HEK293 (cell line): ENCODE data around the gene PRRC2B.

Source experiments
- BCL11A ChIP-seq: fragments of 450-650 bp; formaldehyde crosslinking; IDR thresholded peaks from 2 replicates; pipeline ENCODE4 v1.5.1; 2016; ENCODE audit warnings: low read depth, missing biosample characterization, missing genetic modification characterization
- KLF17 ChIP-seq: fragments of 450-650 bp; formaldehyde crosslinking; IDR thresholded peaks from 2 replicates; pipeline ENCODE4 v1.5.1; 2016; ENCODE audit warnings: missing biosample characterization, missing genetic modification characterization
- KLF7 ChIP-seq: fragments of 450-650 bp; formaldehyde crosslinking; IDR thresholded peaks from 2 replicates; pipeline ENCODE4 v1.5.1; 2016; ENCODE audit warnings: missing biosample characterization, missing genetic modification characterization, borderline replicate concordance
- KLF8 ChIP-seq: fragments of 450-650 bp; formaldehyde crosslinking; IDR thresholded peaks from 2 replicates; pipeline ENCODE4 v1.5.1; 2016; ENCODE audit warnings: missing biosample characterization, missing genetic modification characterization
- PRDM10 ChIP-seq: fragments of 450-650 bp; formaldehyde crosslinking; IDR thresholded peaks from 2 replicates; pipeline ENCODE4 v1.5.1; 2016; ENCODE audit warnings: missing biosample characterization, missing genetic modification characterization
- SALL2 ChIP-seq: fragments of 450-650 bp; formaldehyde crosslinking; IDR thresholded peaks from 2 replicates; pipeline ENCODE4 v1.5.0; 2017; ENCODE audit warnings: missing biosample characterization, mild to moderate bottlenecking, missing genetic modification characterization, borderline replicate concordance
- SP2 ChIP-seq: fragments of 450-650 bp; formaldehyde crosslinking; IDR thresholded peaks from 2 replicates; pipeline ENCODE4 v1.5.1; 2016; ENCODE audit warnings: missing biosample characterization, missing genetic modification characterization
- SP7 ChIP-seq: fragments of 450-650 bp; formaldehyde crosslinking; IDR thresholded peaks from 2 replicates; pipeline ENCODE4 v1.5.1; 2016; ENCODE audit warnings: missing biosample characterization, missing genetic modification characterization
- WT1 ChIP-seq: fragments of 450-650 bp; formaldehyde crosslinking; IDR thresholded peaks from 2 replicates; pipeline ENCODE4 v1.5.1; 2016; ENCODE audit warnings: missing biosample characterization, missing genetic modification characterization
- ZBTB17 ChIP-seq: fragments of 450-650 bp; formaldehyde crosslinking; IDR thresholded peaks from 2 replicates; pipeline ENCODE4 v1.5.1; 2016; ENCODE audit warnings: missing biosample characterization, missing genetic modification characterization
- ZBTB6 ChIP-seq: fragments of 450-650 bp; formaldehyde crosslinking; IDR thresholded peaks from 2 replicates; pipeline ENCODE4 v1.5.1; 2017; ENCODE audit warnings: missing biosample characterization, missing genetic modification characterization
- ZNF2 ChIP-seq: fragments of 450-650 bp; formaldehyde crosslinking; IDR thresholded peaks from 2 replicates; pipeline ENCODE4 v1.5.1; 2016; ENCODE audit warnings: missing biosample characterization, missing genetic modification characterization
- ZNF202 ChIP-seq: fragments of 450-650 bp; formaldehyde crosslinking; IDR thresholded peaks from 2 replicates; pipeline ENCODE4 v1.5.1; 2016; ENCODE audit warnings: missing biosample characterization, missing genetic modification characterization, borderline replicate concordance
- ZNF341 ChIP-seq: fragments of 450-650 bp; formaldehyde crosslinking; IDR thresholded peaks from 2 replicates; pipeline ENCODE4; 2016; ENCODE audit warnings: low read depth, missing biosample characterization, missing genetic modification characterization
- ZNF391 ChIP-seq: fragments of 450-650 bp; formaldehyde crosslinking; IDR thresholded peaks from 2 replicates; pipeline ENCODE4 v1.5.1; 2016; ENCODE audit warnings: low read depth, missing biosample characterization, missing genetic modification characterization, borderline replicate concordance
- ZNF426 ChIP-seq: fragments of 450-650 bp; formaldehyde crosslinking; IDR thresholded peaks from 2 replicates; pipeline ENCODE4 v1.5.1; 2017; ENCODE audit warnings: missing biosample characterization, missing genetic modification characterization, mild to moderate bottlenecking, inconsistent platforms, moderate library complexity
- ZNF561 ChIP-seq: fragments of 450-650 bp; IDR thresholded peaks from 2 replicates; pipeline ENCODE4 v1.5.1; 2018; ENCODE audit warnings: missing biosample characterization, missing genetic modification characterization, borderline replicate concordance
- ZNF580 ChIP-seq: fragments of 450-650 bp; formaldehyde crosslinking; IDR thresholded peaks from 2 replicates; pipeline ENCODE4 v1.5.1; 2016; ENCODE audit warnings: missing biosample characterization, missing genetic modification characterization
- ZNF660 ChIP-seq: fragments of 450-650 bp; IDR thresholded peaks from 2 replicates; pipeline ENCODE4 v1.5.1; 2018; ENCODE audit warnings: missing biosample characterization, mild to moderate bottlenecking, missing genetic modification characterization
- ZNF776 ChIP-seq: fragments of 450-650 bp; formaldehyde crosslinking; IDR thresholded peaks from 2 replicates; pipeline ENCODE4 v1.5.0; 2017; ENCODE audit warnings: missing biosample characterization, missing genetic modification characterization, borderline replicate concordance
- ZSCAN16 ChIP-seq: fragments of 450-650 bp; formaldehyde crosslinking; IDR thresholded peaks from 2 replicates; pipeline ENCODE4 v1.5.1; 2016; ENCODE audit warnings: missing biosample characterization, missing genetic modification characterization
- ZXDB ChIP-seq: fragments of 450-650 bp; formaldehyde crosslinking; IDR thresholded peaks from 2 replicates; pipeline ENCODE4 v1.5.1; 2016; ENCODE audit warnings: missing biosample characterization, missing genetic modification characterization
- TF ChIP-seq, protein P1 (sequence below): fragments of 450-650 bp; formaldehyde crosslinking; IDR thresholded peaks from 2 replicates; pipeline ENCODE4 v1.5.1; 2016; ENCODE audit warnings: missing biosample characterization, missing genetic modification characterization
- TF ChIP-seq, protein P2 (sequence below): fragments of 450-650 bp; formaldehyde crosslinking; optimal IDR thresholded peaks from 2 replicates; pipeline ENCODE3; 2016; ENCODE audit warnings: missing biosample characterization, mild to moderate bottlenecking, missing genetic modification characterization
- TF ChIP-seq, protein P3 (sequence below): fragments of 450-650 bp; formaldehyde crosslinking; IDR thresholded peaks from 2 replicates; pipeline ENCODE4 v1.5.1; 2016; ENCODE audit warnings: missing biosample characterization, missing genetic modification characterization

Gene PRRC2B

GRCh38 chr9:131349881-131350563, 43.9 kb upstream of the PRRC2B start (continued):
- peak; percentile 67 for TF ChIP-seq KLF17 (tag by site-specific recombination)
- TF ChIP-seq ZNF2 (tag by site-specific recombination): peak; percentile 80
- TF ChIP-seq ZBTB17 (tag by site-specific recombination): peak; percentile 84
- TF ChIP-seq ZNF561 (tag by site-specific recombination): peak; percentile 75; the same call in 1 of the 2 replicates
- peak; percentile 100 for TF ChIP-seq ZNF341
- TF ChIP-seq ZBTB6: peak; percentile 95
- no peak for TF ChIP-seq KLF7 (tag by site-specific recombination)
- TF ChIP-seq ZNF202 (tag by site-specific recombination): no peak
- TF ChIP-seq SP7 (tag by site-specific recombination): peak; percentile 67
- peak; percentile 56 for TF ChIP-seq PRDM10
- TF ChIP-seq ZNF580: no peak
- no peak for TF ChIP-seq SALL2 (tag by site-specific recombination)
- 0 out of 2 replicates have a peak, but pooled peaks have one; percentile 8 for TF ChIP-seq ZXDB (tag by site-specific recombination)
- TF ChIP-seq ZNF426 (tag by site-specific recombination): no peak
- TF ChIP-seq WT1 (tag by site-specific recombination): no peak
- TF ChIP-seq ZSCAN16: peak; percentile 49; the same call in 1 of the 2 replicates
- TF ChIP-seq ZNF391 (tag by site-specific recombination): peak; percentile 24; the same call in 1 of the 2 replicates
- TF ChIP-seq, protein P1, sequence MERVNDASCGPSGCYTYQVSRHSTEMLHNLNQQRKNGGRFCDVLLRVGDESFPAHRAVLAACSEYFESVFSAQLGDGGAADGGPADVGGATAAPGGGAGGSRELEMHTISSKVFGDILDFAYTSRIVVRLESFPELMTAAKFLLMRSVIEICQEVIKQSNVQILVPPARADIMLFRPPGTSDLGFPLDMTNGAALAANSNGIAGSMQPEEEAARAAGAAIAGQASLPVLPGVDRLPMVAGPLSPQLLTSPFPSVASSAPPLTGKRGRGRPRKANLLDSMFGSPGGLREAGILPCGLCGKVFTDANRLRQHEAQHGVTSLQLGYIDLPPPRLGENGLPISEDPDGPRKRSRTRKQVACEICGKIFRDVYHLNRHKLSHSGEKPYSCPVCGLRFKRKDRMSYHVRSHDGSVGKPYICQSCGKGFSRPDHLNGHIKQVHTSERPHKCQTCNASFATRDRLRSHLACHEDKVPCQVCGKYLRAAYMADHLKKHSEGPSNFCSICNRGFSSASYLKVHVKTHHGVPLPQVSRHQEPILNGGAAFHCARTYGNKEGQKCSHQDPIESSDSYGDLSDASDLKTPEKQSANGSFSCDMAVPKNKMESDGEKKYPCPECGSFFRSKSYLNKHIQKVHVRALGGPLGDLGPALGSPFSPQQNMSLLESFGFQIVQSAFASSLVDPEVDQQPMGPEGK (tag by site-specific recombination): peak; percentile 97
- no peak for TF ChIP-seq ZNF776 (tag by site-specific recombination)
- TF ChIP-seq SP2 (tag by site-specific recombination): peak; percentile 18; the same call in 1 of the 2 replicates
- TF ChIP-seq KLF8: peak; percentile 25; the same call in 1 of the 2 replicates
- peak; percentile 60; the same call in 1 of the 2 replicates for TF ChIP-seq ZNF660 (tag by site-specific recombination)
- TF ChIP-seq, protein P2, sequence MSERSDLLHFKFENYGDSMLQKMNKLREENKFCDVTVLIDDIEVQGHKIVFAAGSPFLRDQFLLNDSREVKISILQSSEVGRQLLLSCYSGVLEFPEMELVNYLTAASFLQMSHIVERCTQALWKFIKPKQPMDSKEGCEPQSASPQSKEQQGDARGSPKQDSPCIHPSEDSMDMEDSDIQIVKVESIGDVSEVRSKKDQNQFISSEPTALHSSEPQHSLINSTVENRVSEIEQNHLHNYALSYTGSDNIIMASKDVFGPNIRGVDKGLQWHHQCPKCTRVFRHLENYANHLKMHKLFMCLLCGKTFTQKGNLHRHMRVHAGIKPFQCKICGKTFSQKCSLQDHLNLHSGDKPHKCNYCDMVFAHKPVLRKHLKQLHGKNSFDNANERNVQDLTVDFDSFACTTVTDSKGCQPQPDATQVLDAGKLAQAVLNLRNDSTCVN (tag by site-specific recombination): peak; percentile 29
- peak; percentile 48 for TF ChIP-seq BCL11A (tag by site-specific recombination)
- TF ChIP-seq, protein P3, sequence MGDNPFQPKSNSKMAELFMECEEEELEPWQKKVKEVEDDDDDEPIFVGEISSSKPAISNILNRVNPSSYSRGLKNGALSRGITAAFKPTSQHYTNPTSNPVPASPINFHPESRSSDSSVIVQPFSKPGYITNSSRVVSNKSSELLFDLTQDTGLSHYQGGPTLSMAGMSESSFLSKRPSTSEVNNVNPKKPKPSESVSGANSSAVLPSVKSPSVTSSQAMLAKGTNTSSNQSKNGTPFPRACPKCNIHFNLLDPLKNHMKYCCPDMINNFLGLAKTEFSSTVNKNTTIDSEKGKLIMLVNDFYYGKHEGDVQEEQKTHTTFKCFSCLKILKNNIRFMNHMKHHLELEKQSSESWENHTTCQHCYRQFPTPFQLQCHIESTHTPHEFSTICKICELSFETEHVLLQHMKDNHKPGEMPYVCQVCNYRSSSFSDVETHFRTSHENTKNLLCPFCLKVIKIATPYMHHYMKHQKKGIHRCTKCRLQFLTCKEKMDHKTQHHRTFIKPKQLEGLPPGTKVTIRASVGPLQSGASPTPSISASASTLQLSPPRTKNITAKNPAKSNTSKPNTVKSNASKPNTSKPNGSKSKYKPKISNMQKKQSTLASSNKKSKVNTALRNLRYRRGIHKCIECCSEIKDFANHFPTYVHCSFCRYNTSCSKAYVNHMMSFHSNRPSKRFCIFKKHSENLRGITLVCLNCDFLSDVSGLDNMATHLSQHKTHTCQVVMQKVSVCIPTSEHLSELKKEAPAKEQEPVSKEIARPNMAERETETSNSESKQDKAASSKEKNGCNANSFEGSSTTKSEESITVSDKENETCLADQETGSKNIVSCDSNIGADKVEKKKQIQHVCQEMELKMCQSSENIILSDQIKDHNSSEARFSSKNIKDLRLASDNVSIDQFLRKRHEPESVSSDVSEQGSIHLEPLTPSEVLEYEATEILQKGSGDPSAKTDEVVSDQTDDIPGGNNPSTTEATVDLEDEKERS (tag by site-specific recombination): 0 out of 2 replicates have a peak, but pooled peaks have one; percentile 39
